B cell (primary cell): Measurements from ENCODE around the gene NCOR1. TPM values are rescaled to one million over a fixed set of nuclear protein-coding genes. Genes with fewer than 3 reads are reported as not detected.

Experiments used
- ATAC-seq: fragments of 200-7000 bp; cut with Tn5 transposase; one replicate; pipeline ENCODE4 v1.10.0; 2021; ENCODE audit warnings: low read depth, mild to moderate bottlenecking, moderate number of reproducible peaks, moderate library complexity
- CTCF ChIA-PET: fragments of 350-600 bp; sonication (Branson Sonifier 250); formaldehyde crosslinking; loops from one replicate; lab custom pipeline; 2021; ENCODE audit warnings: antibody characterized with exemption, inconsistent platforms; lab: Charles Lee
- POLR2A ChIA-PET: fragments of 350-600 bp; sonication (Branson Sonifier 250); formaldehyde crosslinking; loops from one replicate; lab custom pipeline; 2021; ENCODE audit warnings: antibody characterized with exemption; lab: Charles Lee
- DNase-seq: peaks from one replicate; pipeline ENCODE4 v3.0.0; 2013
- H2AFZ ChIP-seq: 2 replicates; pipeline ENCODE4 v1.6.1; 2012; ENCODE audit warnings: mild to moderate bottlenecking, low read depth, low read length; ENCODE audit not compliant: insufficient read depth, poor library complexity, severe bottlenecking
- H3K27ac ChIP-seq, 2 donors: 1 replicate in 1 of 2; 2 replicates in 1 of 2; pipeline ENCODE4 v1.5.1; 2012 to 2013; ENCODE audit warnings: low read length in 2 of 2, mild to moderate bottlenecking in 2 of 2, moderate library complexity in 1 of 2
- H3K27me3 ChIP-seq, 4 experiments: fragments of 200-600 bp in 1 of 4; sonication (generic) in 1 of 4; replicated peaks in 1 of 4; 1 replicate in 2 of 4; 2 replicates in 2 of 4; pipeline versions ENCODE4 v1.6.1 to v1.7.0; 2013 to 2016; ENCODE audit warnings: low read length in 3 of 4, mild to moderate bottlenecking in 2 of 4, mixed read lengths in 1 of 4, moderate library complexity in 1 of 4; ENCODE audit not compliant: insufficient read depth in 4 of 4, control insufficient read depth in 3 of 4; ENCODE audit errors: control extremely low read depth in 1 of 4
- H3K36me3 ChIP-seq, 2 experiments: replicated peaks in 1 of 2; 1 replicate in 1 of 2; 2 replicates in 1 of 2; pipeline versions ENCODE4 v1.6.1 to v1.7.1; 2013; ENCODE audit warnings: low read length in 1 of 2; ENCODE audit not compliant: insufficient read depth in 2 of 2, control insufficient read depth in 1 of 2; ENCODE audit errors: control extremely low read depth in 1 of 2, extremely low read depth in 1 of 2
- H3K4me1 ChIP-seq, 2 donors: fragments of 200-600 bp in 1 of 2; sonication (generic) in 1 of 2; 1 replicate in 1 of 2; 2 replicates in 1 of 2; pipeline versions ENCODE4 v1.5.1 to v1.6.1; 2013 to 2017; ENCODE audit warnings: low read length in 2 of 2; ENCODE audit not compliant: control insufficient read depth in 2 of 2, insufficient read depth in 2 of 2
- H3K4me2 ChIP-seq: replicated peaks from 2 replicates; pipeline ENCODE3; 2012; ENCODE audit warnings: mild to moderate bottlenecking, low read depth, low read length; ENCODE audit not compliant: poor library complexity, severe bottlenecking
- H3K4me3 ChIP-seq, 5 experiments: fragments of 200-600 bp in 1 of 5; sonication (generic) in 1 of 5; 1 replicate in 3 of 5; 2 replicates in 2 of 5; pipeline versions ENCODE4 v1.5.1 to v1.7.0; 2011 to 2016; ENCODE audit warnings: low read length in 4 of 5, mild to moderate bottlenecking in 4 of 5, low read depth in 2 of 5, control low read depth in 1 of 5, moderate library complexity in 1 of 5; ENCODE audit not compliant: insufficient read depth in 1 of 5; ENCODE audit errors: control extremely low read depth in 1 of 5, extremely low read depth in 1 of 5
- H3K79me2 ChIP-seq: fragments of 200-600 bp; sonication (generic); one replicate; pipeline ENCODE4 v1.6.0; 2016; ENCODE audit warnings: low read length; ENCODE audit not compliant: control insufficient read depth, insufficient read depth
- H3K9ac ChIP-seq: fragments of 200-600 bp; sonication (generic); 2 replicates; pipeline ENCODE4 v1.6.1; 2017; ENCODE audit warnings: mild to moderate bottlenecking, low read length, moderate library complexity
- H3K9me3 ChIP-seq, 3 donors: one replicate each; pipeline versions ENCODE4 v1.6.1 to v1.7.1; 2013; ENCODE audit warnings: low read length in 2 of 3; ENCODE audit not compliant: control insufficient read depth in 2 of 3, insufficient read depth in 1 of 3; ENCODE audit errors: control extremely low read depth in 1 of 3
- H4K20me1 ChIP-seq: 2 replicates; pipeline ENCODE4 v1.6.0; 2012; ENCODE audit warnings: mild to moderate bottlenecking, low read length; ENCODE audit not compliant: insufficient read depth, control insufficient read depth, poor library complexity, severe bottlenecking
- H3K27ac Mint-ChIP-seq: one replicate; pipeline ENCODE4 v1.8.0; 2021; ENCODE audit warnings: mixed read lengths
- H3K27me3 Mint-ChIP-seq: one replicate; pipeline ENCODE4 v1.8.0; 2021; ENCODE audit warnings: mixed read lengths
- H3K4me1 Mint-ChIP-seq: one replicate; pipeline ENCODE4 v1.8.0; 2021; ENCODE audit warnings: mixed read lengths
- H3K4me3 Mint-ChIP-seq: one replicate; pipeline ENCODE4 v1.8.0; 2021; ENCODE audit warnings: mixed read lengths
- H3K9me3 Mint-ChIP-seq: one replicate; pipeline ENCODE4 v1.8.0; 2022; ENCODE audit warnings: mixed read lengths; ENCODE audit not compliant: insufficient read depth
- CTCF ChIP-seq: fragments of 200-600 bp; IDR thresholded peaks from one replicate; pipeline ENCODE4 v1.8.0; 2022; ENCODE audit warnings: antibody characterized with exemption, mild to moderate bottlenecking
- EZH2 ChIP-seq: IDR thresholded peaks from 2 replicates; pipeline ENCODE4 v1.6.1; 2012; ENCODE audit warnings: borderline replicate concordance, low read depth, mild to moderate bottlenecking, moderate library complexity, low read length; ENCODE audit not compliant: insufficient read depth, poor library complexity, severe bottlenecking
- WGBS: methylation state at CpG from one replicate; pipeline ENCODE4 v1.1.5; 2013; ENCODE audit warnings: missing lambda C conversion rate; ENCODE audit not compliant: insufficient coverage; 5-methylcytosine and 5-hydroxymethylcytosine counted together
- intact Hi-C: fragments of 100-400 bp; cut with micrococcal nuclease; formaldehyde crosslinking; loops from one replicate; pipeline ENCODE4 v1.10.0; 2022
- polyA minus RNA-seq: library from RNA; depleted of rRNA, polyadenylated mRNA; stranded (reverse); fragments of >200 nt; gene quantifications from 2 replicates; pipeline ENCODE4 v1.2.3, GENCODE V29; 2012
- polyA plus RNA-seq: library from polyadenylated mRNA; depleted of rRNA; stranded (reverse); fragments of >200 nt; gene quantifications from 2 replicates; pipeline ENCODE4 v1.2.3, GENCODE V29; 2012
- total RNA-seq, 2 donors: library from RNA; stranded (reverse); fragments of 120-200 nt in 1 of 2; gene quantifications; 1 replicate in 1 of 2; 2 replicates in 1 of 2; pipeline versions ENCODE4 v1.2.3 to v1.2.4, GENCODE V29; 2013 to 2022

NCOR1 gene
- total RNA-seq = 217 and 229 TPM in 2 replicates
- total RNA-seq (2013) = 114 TPM
- polyA plus RNA-seq = 45.4 and 46.3 TPM in 2 replicates
- 137 and 176 TPM in 2 replicates for polyA minus RNA-seq

GRCh38 chr17:16215273-16215964 lies at the start of gene NCOR1:
TSS of gene NCOR1 (minus strand) at chr17:16215534. CDS start at chr17:16194569, 20,965 bp downstream.
- peaks cover 80% of the 10 kb centered on the region for H3K79me2 ChIP-seq
- intact Hi-C loops = loop anchor here (1.0 to 10.0 kb wide), 6 partner anchors 16 to 307 kb away; partner anchors contain the start of genes CENPV and TRPV2
- peak within 1 kb of the TSS; percentile 78 to 90 for H3K27ac ChIP-seq
- DNase-seq = peak; percentile 92
- TF ChIP-seq EZH2 (no peak), CTCF (peak; percentile 44)
- ATAC-seq = peak; percentile 85
- peaks cover 0 to 2% of the 10 kb centered on the region in 2 experiments for H3K36me3 ChIP-seq
- peaks cover 25 to 35% of the 10 kb centered on the region in 2 donors for H3K4me1 ChIP-seq
- H3K4me3 Mint-ChIP-seq = peak within 1 kb of the TSS; percentile 96
- H3K4me3 ChIP-seq = peak within 1 kb of the TSS; percentile 77 to 93 (median 92)
- under 1% methylated on average over 82 of the region's 82 CpGs for WGBS
- peaks cover 43% of the 10 kb centered on the region for H3K4me1 Mint-ChIP-seq
- ChIA-PET CTCF (interaction anchor here (0.9 to 2.6 kb wide), 4 partner anchors 16 to 148 kb away, joined by 3 to 22 read pairs (median 4); no protein-coding TSS in a partner anchor), POLR2A (interaction anchor here (1.1 to 1.8 kb wide), 3 partner anchors 70 to 223 kb away, joined by 3 to 6 read pairs (median 4); no protein-coding TSS in a partner anchor)
- H3K4me2 ChIP-seq = peak within 1 kb of the TSS; percentile 86
- peak within 1 kb of the TSS; percentile 91 for H3K27ac Mint-ChIP-seq
- peak within 1 kb of the TSS; percentile 96 for H2AFZ ChIP-seq
- peaks cover 0 to 3% (median 0%) of the 10 kb centered on the region in 3 donors for H3K9me3 ChIP-seq
- H3K9ac ChIP-seq = peak within 1 kb of the TSS; percentile 78
- H4K20me1 ChIP-seq = peaks cover 7% of the 10 kb centered on the region
- no peaks in the 10 kb centered on the region for H3K9me3 Mint-ChIP-seq
- no peaks in the 10 kb centered on the region for H3K27me3 ChIP-seq
- H3K27me3 Mint-ChIP-seq = no peaks in the 10 kb centered on the region

- peaks cover 2% of the 10 kb centered on the region for H3K4me1 Mint-ChIP-seq
Observed at GRCh38 chr17:16262201-16262600, 46.9 kb upstream of the NCOR1 start.

More at GRCh38 chr17:16262201-16262600, 46.9 kb upstream of the NCOR1 start:
- WGBS = 100% methylated on average over 1 of the region's 4 CpGs
- Histone ChIP-seq H3K4me1 (peaks cover 1 to 4% of the 10 kb centered on the region in 2 donors), H4K20me1 (no peaks in the 10 kb centered on the region), H3K9me3 (peaks cover 0 to 13% (median 3%) of the 10 kb centered on the region in 3 donors), H3K4me3 (no peak overlapping the region), H3K27me3 (no peaks in the 10 kb centered on the region), H3K79me2 (peaks cover 9% of the 10 kb centered on the region), H2AFZ (no peak overlapping the region), H3K9ac (no peak overlapping the region), H3K4me2 (no peak overlapping the region), H3K27ac (no peak overlapping the region), H3K36me3 (peaks cover 0 to 3% of the 10 kb centered on the region in 2 experiments)
- Mint-ChIP-seq H3K27ac (no peak overlapping the region), H3K9me3 (no peaks in the 10 kb centered on the region), H3K4me3 (no peak overlapping the region), H3K27me3 (no peaks in the 10 kb centered on the region)
- no peak for TF ChIP-seq EZH2
- TF ChIP-seq CTCF = no peak
- ATAC-seq (no peak), DNase-seq (no peak)
- intact Hi-C loops = no loop called here
- POLR2A ChIA-PET = no interaction called here
- CTCF ChIA-PET = no interaction called here
